ENCODE measurements around the gene RNF6.

- TF ChIP-seq POLR2A (IDR thresholded peaks at IDR 0.05; ENCODE audit: low read depth) (no peak), CTCF (IDR thresholded peaks at IDR 0.05) (no peak), POLR2AphosphoS5 (IDR thresholded peaks at IDR 0.05) (no peak)
These were observed 24.9 kb upstream of the RNF6 start for GRCh38 chr13:26247011-26247410.

Data from esophagus muscularis mucosa (tissue), 3 donors.